NCI-H1105 (cell line): ENCODE measurements around the gene RCAN2.
"Not testable (repeated sequence)": the region's sequence is repeated elsewhere in the genome, so short reads cannot be mapped to it uniquely, and the experiment has no call there.

Experiments
- DNase-seq: peaks from one replicate; lab custom pipeline; 2025; lab: John Stamatoyannopoulos, UW

Gene RCAN2

DNA sequence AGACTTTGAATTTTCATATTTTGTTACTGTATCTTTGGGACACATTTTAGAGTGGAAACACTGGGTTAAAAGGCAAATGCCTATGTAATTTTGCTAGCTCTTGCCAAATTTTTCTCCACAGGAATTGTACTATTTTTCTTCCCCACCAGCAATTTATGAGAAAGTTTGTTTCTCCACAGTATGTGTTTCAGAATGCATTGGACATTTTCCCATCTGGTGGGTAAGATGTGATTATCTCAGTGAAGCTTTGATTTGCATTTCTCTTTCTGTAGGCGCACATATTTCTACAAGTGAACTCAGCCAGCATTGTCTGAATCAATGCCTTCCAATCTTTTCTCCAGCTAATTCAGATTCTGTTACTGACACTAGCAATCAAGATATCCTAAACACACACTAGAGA, 157.8 kb downstream of the RCAN2 start:
- no peak for DNase-seq

DNA sequence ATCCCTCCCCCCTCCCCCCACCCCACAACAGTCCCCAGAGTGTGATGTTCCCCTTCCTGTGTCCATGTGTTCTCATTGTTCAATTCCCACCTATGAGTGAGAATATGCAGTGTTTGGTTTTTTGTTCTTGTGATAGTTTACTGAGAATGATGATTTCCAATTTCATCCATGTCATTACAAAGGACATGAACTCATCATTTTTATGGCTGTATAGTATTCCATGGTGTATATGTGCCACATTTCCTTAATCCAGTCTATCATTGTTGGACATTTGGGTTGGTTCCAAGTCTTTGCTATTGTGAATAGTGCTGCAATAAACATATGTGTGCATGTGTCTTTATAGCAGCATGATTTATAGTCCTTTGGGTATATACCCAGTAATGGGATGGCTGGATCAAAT, 158.8 kb downstream of the RCAN2 start:
- DNase-seq: not testable (repeated sequence)

DNA sequence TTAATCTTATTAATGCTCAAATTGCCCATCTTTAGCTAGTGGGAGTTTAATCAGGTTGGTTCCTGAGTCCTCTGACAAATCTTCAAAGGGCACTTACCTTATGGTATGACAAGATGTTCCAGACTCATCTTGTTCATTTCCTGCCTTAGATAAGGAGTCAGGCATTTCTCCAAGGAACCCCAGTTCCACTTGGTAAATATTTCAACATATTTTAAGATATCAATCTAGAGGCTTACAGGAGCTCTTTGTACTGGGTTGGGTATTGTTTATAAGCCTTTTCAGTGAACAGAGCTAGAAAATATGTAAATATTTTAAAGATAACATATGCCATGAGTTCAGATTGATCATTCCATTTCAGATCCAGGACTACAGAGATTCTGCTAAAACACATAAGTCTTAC, 159.8 kb downstream of the RCAN2 start:
- DNase-seq: no peak

DNA sequence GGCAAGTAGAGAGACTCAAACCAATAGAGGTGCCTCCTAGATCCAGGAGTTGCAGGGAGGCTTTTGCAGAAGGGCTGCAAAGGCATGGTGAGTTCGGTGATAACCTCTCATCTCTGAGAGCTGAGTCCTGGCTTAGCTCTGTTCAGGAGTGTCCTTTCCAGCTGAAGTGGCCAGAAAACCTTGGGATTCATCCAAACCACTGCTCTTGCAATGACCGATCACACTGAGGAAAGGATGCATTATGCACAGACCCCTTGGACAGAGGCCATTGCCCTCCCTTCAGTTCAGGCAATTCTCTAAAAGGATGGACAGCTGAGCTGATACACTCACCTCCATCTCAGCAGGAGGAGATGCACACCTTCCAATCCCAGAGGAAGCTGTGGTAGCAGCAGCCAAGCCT, 161.7 kb downstream of the RCAN2 start:
- DNase-seq: no peak

DNA sequence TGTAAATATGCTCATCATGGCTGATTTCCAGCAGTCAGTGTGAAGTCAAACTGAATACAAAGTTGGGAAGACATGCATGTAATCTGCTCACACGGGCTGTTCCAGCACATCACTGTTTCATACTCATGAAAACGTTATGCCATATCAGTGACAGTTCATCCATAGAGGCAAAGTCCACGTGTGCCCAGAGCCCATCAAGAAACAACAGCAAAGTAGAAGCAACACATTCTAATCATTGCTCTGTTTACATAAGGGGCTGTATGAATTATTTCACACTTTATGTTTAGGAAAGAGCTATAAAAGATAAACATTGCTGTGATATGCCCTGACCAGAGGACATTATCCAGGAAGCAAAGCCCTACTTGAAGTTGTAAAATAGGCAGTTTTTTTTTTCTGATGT, 163.5 kb downstream of the RCAN2 start:
- DNase-seq: no peak

DNA sequence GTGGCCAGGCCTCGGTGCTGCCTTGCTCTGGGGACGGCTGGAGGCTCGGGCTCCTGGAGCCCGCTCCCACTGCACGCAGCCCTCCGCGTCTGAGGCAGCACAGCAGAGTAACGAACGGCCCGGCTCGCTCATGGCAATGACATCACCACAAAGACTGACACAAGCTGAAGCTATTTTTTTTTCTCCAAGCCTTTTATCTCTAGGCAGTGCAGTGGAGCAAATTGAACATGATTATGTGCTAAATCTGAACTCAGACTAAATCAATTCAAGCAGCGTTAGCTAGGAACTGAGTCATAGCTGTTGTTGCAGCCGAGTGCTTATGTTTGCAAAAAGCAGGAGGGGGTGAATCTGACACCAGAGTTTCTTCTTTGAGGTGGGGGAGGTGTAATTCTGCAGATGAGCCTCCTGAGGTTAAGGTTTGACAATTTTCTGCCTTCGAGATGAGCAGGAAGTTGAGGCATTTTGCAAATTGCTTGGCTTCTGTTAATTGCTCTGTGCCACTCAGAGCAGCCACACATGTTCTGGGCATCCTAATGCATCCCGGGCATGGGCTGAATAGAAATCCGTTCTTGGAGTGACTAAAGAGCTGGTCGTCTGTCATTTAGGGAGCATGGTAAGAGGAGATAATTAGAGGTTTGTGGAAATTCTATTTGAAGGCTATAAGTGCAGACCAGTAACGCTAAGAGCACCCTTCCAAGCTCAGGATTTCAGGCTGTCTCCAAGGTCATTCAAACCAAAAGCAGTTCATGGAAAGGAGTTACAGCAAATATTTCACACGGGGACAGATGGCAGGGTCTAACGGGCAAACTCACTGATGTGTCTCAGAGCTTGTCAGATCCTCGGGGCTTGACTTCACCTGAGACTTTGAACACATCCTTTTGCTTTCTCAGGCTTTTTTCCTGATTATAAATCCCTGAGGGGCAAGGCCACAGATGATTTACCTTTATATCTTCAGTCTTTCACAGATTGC, 165.4 kb downstream of the RCAN2 start:
- DNase-seq: peak; percentile 82

DNA sequence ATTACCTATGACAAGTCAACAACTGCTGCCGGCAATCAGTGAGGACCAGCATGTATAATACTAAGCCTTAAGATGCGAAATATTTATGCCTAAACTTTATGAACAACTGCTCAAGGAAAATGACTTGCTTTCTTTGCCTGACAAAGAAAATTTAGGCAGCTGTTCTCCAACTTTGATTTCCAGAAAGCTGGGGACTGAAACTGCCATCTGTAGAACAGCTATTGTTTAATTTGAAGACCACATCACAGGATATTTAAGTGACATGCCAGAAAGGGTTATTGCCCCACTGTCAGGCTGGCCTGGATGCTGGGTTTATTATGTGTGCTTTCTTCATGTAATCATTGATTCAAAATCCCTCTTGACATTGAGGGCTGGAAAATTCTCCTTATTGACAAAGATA, 166.5 kb downstream of the RCAN2 start:
- no peak for DNase-seq

DNA sequence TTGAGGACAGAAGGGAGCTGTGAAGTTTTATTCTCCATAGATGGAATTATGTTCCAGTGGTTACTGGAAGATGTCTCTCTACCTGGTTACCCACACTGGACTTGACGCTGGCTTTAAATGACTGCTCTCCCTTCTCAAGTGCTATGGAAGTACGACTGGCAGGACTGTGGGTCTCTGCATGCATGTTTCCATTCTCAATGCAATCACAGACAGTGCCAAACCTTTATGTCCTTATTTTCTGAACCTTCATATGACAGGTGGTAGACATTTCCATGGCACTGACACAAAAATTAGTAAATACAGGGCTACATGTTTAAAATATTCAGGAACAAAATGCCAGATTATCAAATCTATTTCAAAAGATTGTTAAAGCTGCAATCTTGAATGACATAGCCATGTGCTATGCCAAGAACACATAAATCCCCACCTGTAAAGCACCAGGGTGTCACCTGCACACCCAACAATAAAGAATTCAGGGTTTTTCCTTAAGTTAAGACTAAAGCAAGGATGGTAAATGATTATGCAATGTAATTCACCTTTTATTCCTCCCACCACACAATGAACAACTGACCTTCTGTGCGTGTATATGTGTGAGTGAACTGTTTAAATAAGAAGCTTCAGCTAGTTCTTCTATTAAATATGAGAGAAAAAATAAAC, 167.2 kb downstream of the RCAN2 start:
- DNase-seq: no peak

DNA sequence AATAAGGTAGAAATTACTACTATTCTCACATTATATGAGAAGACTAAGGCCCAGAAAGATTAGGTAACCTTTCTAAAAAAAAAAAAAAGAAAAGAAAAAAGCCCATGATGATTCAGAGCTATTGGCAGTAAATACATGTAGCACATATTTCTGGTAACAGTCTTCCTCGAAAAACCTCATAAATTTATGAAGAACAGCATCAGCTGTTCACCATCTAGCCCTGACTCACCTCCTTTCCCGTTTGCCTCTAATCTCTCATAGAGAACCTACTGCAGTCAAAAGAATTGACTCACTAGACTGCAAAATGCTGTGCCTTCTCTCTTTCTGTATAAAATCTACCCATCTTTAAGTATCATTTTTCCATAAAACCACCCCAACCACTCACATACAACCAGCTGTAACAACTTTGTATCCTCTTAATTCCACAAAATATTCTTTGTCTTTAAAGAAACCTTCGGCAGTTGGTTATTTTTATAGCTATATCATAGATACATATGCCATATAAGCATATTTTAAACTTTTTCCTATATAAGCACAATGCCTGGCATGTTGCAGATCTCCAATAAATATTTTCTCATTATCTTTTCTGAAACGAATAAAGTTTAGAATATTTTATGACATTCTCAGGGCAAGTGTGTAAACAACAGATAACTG, 167.8 kb downstream of the RCAN2 start:
- DNase-seq: no peak

DNA sequence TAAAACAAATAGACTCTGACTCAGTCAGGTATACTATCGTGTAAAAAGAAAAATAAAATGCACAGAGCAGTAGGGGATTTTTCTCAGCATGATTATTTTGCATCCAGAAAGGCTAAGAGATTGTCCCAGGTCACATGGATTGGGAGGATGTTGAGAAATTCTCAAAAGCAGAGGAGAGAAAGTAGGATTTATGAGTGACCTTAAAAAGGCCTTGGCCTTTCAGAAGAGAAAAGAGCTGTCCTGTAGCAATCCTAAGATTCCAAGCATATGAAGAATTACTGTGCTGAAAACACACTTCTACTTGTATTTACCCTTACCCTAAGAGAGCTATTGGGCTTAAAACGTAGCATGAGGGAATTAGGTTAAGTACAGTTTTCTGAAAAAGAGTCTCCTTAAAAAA, 170.7 kb downstream of the RCAN2 start:
- no peak for DNase-seq

DNA sequence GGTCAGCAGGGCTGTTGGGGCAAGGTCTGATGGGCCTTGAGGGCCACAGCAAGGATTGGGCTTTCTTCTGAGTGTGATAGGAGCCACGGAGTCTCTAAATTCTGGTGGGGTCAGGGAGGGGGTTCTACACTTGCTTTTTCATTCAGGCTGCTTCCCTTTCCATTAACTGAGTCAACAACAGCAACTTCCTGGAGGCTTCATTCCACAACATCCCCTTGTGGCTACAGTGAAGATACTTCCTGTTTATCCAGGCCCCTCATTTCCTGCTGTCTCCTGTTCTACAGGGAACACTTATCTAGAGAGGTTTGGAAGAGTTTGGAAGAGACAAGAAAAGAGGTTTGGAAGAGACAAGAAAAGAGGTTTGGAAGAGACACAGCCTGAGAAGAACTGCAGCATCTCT, 175.7 kb downstream of the RCAN2 start:
- no peak for DNase-seq

DNA sequence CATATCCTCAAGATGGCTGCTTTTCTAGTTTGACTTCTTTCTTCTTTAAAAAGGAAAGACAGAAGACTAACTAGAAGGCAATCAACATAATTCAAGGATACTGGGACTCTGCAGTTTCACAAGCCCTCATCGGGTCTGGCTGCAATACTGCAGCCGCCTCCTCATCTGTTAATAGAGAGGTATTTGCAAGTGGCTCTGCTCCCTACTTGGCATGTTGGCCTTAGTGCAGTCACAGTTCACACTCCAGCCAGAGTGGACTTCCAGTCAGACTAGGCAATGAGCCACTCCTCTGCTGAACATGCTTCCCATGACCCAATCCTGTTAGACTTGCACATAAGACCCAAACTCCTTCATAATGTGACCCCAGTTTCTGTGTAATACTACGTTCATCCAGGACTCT, 178.6 kb downstream of the RCAN2 start:
- DNase-seq: no peak

DNA sequence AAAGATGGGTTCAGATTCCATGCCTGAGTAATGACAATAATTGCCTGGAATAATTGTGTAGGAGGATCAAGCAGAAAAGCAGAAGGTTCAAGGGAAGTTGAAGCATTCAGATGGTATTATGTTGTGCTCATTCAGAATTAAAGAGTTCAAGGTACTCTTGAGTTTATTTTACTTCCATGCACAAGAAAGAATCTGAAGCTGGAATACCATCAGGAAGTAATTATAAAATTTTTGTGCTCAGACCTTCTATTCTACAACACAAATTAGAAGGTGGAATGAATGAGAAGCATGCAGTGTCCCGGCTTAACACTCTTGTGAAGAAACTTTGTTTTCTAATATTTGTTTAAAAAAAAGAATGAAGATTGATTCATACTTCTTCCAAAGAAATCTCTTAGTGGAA, 181.1 kb downstream of the RCAN2 start:
- no peak for DNase-seq

DNA sequence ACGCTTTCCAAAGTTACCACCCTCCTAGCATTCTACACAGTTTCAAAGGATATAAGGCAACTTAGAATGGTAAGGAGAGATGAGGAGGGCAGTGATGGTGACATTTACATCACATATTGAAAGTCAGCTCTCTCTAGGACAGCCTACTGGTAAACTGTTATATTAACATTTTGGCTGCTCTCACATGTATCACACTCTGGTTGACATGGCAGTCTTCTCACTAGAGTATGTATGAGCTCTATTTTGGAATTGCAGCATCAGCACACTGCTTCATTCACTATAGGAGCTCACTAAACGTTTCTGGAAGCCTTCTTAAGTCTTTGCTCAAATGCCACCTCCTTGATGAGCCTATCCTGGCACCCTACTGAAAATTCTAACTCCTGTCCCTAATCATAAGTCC, 184.8 kb downstream of the RCAN2 start:
- DNase-seq: no peak

DNA sequence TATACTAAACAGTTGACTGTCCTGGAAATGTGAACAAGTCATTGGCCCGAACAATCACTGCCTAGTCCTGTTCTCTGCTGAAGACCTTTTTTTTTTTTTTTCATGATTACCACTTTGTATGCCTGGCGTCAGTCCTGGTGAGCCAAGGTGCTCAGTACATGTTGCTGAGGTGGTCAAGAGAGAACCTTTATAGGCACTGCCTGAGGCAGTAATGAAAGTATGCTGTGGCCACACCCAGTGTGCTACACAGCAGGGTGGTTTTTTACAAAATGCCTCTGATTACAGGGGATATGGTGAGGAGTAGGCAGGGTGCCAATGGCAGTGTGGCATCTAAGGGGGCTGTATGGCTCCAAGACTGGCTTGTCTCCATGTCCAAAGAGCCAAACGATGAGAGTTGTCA, 185.4 kb downstream of the RCAN2 start:
- DNase-seq: no peak

DNA sequence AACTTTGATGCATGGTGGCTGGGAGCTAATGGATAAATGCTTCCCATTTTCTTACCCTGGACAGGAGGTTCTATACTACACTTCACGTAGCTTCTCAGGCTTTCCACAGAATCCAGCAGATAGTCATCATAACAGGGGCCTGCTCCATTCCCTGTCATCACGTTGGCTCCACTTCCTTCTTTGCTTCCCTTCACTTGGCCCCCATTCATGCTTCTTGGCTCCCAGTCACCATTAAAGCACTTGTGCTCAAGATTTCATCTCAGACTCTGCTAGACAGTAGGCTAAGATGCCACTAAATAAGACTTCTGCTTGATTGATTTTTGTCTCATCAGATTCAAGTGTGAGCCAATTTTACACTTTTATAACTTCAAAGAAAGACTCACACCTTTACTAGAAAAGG, 186.0 kb downstream of the RCAN2 start:
- no peak for DNase-seq

DNA sequence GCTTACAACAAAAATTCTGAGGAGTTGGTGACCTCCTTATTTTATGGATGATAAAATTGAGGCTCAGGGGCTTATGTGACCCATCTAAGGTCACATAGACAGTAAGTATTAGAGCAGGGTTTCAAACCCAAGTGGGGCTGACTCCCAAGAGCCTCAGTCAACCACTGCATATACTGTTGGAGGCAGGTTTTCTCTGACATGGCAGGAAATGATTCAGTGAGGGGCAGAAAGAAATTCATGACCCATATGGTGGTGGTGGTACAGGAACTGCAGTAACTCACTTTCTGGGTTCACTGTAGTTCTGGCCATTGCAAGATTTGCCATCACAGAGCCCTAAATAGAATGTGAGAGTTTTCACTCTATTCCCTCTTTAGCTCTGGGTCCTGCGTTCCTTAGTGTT, 188.4 kb downstream of the RCAN2 start:
- no peak for DNase-seq

DNA sequence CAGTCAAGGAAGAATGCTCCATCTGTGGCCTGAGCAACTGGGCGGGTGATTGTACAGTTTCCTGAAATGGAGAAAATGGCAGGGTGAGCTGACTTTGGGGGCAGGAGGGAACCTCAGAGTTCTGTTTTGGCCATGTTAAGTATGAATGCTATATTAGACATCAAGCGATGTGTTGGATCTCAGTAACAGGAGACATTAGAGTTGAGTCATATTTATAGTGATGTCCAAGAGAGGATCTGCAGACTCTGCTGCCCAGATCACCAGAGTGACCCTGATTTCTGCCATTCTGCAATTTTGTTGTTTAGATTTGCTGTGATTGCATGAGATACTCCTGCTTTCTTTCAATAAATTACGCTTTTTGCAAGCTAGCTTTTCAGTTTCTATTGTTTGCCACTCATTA, 189.1 kb downstream of the RCAN2 start:
- no peak for DNase-seq

DNA sequence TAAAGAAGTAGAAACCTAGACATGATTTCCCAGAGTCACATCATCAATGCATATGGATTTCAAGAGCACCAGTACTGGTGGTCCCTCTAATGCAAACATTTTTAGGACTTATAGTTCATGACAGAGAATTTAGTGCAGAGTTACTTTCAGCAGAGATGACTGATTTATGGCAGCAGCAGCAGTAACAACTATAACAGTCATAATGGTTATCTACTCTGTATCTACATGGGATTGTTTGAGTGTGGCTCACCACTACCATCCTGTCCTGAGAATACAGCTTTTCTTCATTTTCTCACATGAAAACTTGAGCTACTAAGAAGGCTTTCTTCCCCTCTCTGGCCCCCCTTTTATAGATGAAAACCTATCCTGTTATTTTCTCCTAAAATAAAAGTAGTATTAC, 192.0 kb downstream of the RCAN2 start:
- DNase-seq: no peak

DNA sequence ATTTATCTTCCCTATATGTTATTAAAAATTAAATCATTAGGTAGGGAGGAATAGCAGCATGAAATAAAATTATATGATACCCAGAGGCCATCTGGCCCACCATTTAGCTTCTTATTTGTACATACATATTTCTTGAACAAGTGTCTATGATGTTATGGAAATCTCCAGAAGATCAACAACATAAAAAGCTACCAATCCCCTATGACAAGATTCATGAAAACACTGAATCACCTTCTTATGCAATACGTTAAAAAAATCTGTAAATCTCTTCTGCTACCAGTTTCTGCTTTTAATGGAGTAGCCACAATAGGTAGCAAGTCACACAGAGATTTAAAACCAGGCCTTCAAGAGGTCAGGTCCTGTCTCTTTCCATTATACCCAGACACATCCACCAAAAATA, 194.7 kb downstream of the RCAN2 start:
- no peak for DNase-seq

DNA sequence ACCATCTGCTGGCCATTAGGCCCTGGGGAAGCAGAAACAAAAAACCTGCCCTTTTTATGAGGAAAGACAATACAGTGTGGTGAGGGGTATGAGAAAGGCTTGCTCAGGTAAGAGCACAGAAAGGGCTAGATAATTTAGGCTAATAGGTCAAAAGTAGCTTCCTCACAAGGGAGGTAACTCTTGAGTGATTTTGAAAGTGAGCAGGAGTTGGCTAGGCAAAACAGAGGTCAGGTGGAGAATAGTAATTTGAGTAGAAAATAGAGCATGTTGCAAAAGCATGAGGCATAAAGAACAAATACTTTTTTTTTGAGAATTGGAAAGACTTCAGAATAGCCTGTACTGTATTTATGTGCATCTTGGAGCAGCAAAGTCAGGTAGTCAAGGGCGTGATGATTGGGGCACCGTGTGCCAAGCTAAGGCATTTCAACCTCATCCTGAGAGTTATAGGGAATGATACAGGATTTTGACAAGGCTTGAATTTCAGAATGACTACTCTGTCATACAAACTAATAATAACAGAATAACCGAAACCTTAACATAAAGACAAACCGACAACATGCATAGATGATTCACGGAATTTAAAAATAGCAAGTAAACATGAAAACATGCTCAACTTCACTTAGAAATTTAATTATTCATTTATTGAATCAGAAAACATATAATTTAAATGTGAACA, 197.5 kb downstream of the RCAN2 start:
- DNase-seq: no peak

DNA sequence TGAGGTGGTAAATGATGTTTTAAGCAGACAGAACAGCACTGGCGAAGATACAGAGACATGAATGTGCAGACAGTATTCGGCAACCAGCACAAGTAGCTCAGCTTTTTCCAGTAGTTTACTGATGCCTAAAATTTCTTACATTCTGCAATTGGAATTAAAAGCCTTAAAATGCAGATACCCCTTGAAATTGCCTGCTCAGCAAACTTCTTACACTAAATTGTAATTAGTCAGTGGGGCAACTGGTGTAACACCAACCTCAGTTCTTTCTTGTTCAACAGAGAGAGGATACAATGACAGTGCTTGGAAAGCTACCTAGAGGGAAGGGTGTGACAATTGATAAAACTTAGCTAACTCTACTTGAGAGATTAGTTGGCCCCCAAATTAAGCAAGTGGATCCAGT, 199.4 kb downstream of the RCAN2 start:
- no peak for DNase-seq

DNA sequence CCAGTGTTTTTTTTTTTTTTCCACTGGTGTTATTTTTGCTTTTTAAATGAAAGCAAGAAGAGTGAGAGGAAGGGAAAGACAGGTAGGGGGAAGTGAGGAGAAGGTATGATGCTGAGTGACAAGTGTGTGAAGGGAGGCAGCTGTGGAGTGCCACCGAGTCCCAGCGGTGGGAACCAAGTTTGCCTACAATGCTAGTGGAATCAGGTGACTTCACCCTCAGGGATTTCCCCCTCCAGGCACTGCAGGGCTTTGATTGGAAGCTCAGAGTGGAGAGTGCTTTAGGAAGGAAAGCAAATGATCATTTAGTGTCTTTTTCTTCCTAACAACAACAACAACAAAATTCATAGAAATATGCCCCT, 200.0 kb downstream of the RCAN2 start:
- DNase-seq: no peak
